Measurements from ENCODE around the gene WBP11.
A peak's percentile ranks its signal among the peaks of the same experiment; 100 is the strongest.

WBP11 gene

DNA sequence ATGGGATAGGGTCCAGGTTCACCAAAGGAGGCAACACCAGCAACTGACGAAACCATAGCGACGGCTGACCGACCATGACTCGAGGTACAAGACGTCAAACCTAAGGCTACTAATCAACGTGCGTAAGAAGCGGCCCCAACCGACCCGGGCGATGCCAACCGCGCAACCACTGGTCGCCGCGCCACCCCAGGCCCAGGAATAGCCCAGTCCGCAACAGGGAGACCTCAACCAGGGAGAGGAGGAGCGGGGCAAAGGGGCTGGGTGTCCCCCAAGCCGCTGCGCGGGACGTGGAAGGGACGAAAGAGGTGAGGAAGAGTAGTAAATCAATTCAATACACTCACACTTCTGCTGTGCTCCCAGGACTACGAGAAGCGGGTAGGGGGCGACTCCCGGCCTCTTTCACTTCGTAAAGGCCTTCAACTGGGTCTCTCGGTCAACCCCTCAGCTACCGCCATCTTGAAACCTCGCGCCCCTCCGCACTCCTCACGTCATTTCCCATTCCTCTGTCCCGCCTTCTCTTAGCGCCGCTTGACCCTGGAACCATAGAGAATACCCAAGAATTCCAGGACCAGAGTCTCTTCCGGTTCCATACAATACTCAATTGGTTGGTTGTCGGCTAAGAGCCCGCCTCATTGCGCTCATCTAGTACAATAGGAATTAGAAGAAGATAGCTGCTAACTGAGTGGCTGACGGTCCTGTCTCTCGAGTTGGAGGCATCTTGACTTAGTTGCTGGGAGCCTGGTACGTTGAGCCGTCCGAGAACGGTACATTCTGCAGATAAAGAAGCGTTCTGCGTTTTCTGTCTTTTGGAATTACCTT, at the start of gene WBP11, which contains the start of gene C12orf60:
WBP11 (minus strand) TSS at position 468 of the 819 bp plus-strand sequence. CDS start 2,095 bp downstream, outside the sequence.
C12orf60 (plus strand) TSS at position 660 of the 819 bp plus-strand sequence. CDS start 19,266 bp downstream, outside the sequence.
- Mint-ChIP-seq H3K9me3 (no peaks in the 10 kb centered on the region), H3K4me1 (peaks cover 12% of the 10 kb centered on the region), H3K27me3 (ENCODE audit: low read depth) (no peaks in the 10 kb centered on the region), H3K27ac (no peak within 1 kb of the TSS), H3K36me3 (ENCODE audit: low read depth) (peaks cover 8% of the 10 kb centered on the region), H3K4me3 (no peak within 1 kb of the TSS)
- TF ChIP-seq, protein P1, sequence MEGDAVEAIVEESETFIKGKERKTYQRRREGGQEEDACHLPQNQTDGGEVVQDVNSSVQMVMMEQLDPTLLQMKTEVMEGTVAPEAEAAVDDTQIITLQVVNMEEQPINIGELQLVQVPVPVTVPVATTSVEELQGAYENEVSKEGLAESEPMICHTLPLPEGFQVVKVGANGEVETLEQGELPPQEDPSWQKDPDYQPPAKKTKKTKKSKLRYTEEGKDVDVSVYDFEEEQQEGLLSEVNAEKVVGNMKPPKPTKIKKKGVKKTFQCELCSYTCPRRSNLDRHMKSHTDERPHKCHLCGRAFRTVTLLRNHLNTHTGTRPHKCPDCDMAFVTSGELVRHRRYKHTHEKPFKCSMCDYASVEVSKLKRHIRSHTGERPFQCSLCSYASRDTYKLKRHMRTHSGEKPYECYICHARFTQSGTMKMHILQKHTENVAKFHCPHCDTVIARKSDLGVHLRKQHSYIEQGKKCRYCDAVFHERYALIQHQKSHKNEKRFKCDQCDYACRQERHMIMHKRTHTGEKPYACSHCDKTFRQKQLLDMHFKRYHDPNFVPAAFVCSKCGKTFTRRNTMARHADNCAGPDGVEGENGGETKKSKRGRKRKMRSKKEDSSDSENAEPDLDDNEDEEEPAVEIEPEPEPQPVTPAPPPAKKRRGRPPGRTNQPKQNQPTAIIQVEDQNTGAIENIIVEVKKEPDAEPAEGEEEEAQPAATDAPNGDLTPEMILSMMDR (IDR thresholded peaks at IDR 0.05; ENCODE audit: unreplicated experiment in 3 of 3): no peak

DNA sequence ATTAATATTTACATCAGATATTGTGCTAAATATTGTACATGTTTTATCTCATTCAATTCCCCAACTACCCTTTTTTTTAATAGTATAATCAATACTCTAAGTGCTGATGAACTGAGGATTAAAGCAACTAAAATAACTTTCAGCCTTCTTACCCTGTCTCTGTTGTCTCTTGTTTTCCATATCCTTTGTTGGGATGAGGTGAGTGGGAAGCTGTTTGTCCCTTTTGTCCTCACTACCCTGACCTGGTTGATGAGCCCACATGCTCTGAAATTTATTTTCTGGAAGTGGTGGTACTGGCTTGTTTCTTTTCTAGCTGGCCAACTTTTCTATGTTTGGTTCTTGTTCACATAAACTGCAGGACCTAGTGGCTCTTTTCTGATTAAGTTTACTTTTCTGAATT, 49.6 kb upstream of the WBP11 start:
- H3K27me3 Mint-ChIP-seq (ENCODE audit: low read depth): no peaks in the 10 kb centered on the region
- peaks cover 33% of the 10 kb centered on the region for H3K4me1 Mint-ChIP-seq
- no peak overlapping the region for H3K4me3 Mint-ChIP-seq
- peaks cover 6% of the 10 kb centered on the region for H3K36me3 Mint-ChIP-seq (ENCODE audit: low read depth)
- H3K9me3 Mint-ChIP-seq: peaks cover 15% of the 10 kb centered on the region
- H3K27ac Mint-ChIP-seq: no peak overlapping the region
- TF ChIP-seq, protein P1 (IDR thresholded peaks at IDR 0.05; ENCODE audit: unreplicated experiment in 3 of 3): no peak

DNA sequence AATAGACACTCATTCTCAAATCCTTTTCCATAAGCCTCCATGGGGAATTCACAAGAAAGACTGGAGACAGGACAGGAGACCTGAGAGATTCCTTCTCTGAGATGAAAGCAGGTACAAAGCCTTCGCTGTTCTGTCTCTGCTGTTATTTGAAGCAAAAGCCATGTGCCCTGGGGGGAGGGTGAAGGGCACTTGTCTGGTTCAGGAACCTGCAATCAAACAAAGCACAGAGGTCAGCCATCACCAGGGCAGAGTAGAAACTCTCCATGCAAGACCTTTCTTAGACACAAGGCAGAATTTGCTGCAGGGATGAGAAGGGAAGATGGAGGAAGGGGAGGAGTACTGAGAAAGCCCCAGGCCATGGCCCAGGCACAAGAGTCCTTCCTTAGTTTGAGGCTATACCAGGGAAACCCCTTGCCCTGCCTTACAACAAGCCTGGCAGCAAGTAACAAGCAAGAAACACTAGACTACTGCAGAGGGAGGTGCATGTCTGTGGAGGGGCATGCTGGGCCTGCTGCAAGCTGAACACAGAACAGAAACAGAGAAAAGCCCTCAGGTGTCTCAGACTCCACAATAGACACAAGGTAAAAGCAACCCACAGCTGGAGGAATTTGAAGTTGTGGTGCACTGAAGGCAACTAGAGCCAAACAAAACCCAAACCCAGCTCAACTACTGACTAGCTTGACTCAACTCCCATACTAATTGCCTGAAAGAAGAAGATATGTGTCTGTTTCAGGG, 47.8 kb upstream of the WBP11 start:
- Mint-ChIP-seq H3K27me3 (ENCODE audit: low read depth) (no peaks in the 10 kb centered on the region), H3K9me3 (peaks cover 2% of the 10 kb centered on the region), H3K36me3 (ENCODE audit: low read depth) (no peaks in the 10 kb centered on the region), H3K4me1 (peaks cover 49% of the 10 kb centered on the region), H3K4me3 (no peak overlapping the region), H3K27ac (peak overlapping the region in 2 of 3 experiments; percentile 43 to 51)
- TF ChIP-seq, protein P1 (IDR thresholded peaks at IDR 0.05; ENCODE audit: unreplicated experiment in 3 of 3): no peak

DNA sequence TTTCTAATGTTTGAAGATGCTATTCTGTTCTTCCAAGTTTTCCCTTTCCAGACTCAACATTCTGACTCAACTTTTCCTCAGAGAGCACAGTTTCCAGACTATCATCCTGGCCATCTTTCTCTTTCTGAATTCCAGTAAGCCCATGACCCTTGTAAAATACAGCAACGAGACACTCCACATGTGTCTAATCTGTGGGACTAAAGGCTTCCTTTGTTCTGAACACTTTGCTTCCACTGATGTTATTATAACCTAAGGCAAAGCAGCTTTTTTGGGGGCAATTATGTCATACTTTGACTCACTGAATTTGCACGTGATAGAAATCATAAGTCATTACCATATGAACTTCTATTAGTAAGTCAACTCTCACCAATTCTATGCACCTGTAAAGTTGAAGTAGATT, 46.4 kb upstream of the WBP11 start:
- Mint-ChIP-seq H3K27me3 (ENCODE audit: low read depth) (no peaks in the 10 kb centered on the region), H3K9me3 (no peaks in the 10 kb centered on the region), H3K27ac (peak overlapping the region; percentile 32 to 76 (median 69)), H3K36me3 (ENCODE audit: low read depth) (no peaks in the 10 kb centered on the region), H3K4me1 (peaks cover 50% of the 10 kb centered on the region), H3K4me3 (no peak overlapping the region)
- TF ChIP-seq, protein P1 (IDR thresholded peaks at IDR 0.05; ENCODE audit: unreplicated experiment in 3 of 3): no peak

DNA sequence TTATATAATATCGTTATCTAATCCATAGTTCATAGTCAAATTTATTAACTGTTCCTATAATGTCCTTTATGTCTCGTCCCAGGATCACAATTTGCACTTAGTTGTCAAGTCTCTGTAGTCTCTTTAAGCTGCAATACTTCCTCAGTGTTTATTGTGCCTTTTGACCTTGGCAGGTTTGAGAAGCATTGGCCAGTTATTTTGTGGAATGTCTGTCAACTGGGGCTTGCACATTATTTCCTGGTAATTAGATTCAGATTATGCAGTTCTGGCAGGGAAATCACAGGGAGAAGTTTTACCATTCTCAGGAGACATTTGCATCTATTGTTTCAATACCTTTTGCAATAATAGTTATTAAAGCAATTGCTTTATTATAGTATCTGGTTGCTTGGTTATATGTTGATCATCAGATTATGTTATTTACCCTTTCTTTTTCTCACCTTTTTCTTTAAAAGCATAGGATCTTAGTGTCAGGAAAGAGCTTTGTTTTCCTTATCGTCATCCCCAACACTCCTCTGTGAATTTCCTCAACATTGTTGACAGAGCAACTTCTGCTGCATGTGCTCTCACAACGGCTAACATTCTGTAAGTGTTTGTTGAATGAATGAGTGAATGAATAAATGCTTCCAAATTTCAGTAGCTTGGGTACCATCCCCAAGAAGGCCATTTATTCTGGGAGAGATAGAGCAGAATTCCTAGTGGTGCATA, 43.8 kb upstream of the WBP11 start:
- no peaks in the 10 kb centered on the region for H3K36me3 Mint-ChIP-seq (ENCODE audit: low read depth)
- H3K4me3 Mint-ChIP-seq: no peak overlapping the region
- no peaks in the 10 kb centered on the region for H3K27me3 Mint-ChIP-seq (ENCODE audit: low read depth)
- TF ChIP-seq, protein P1 (IDR thresholded peaks at IDR 0.05; ENCODE audit: unreplicated experiment in 3 of 3): no peak
- no peaks in the 10 kb centered on the region for H3K9me3 Mint-ChIP-seq
- peak overlapping the region; percentile 20 to 69 (median 29) for H3K27ac Mint-ChIP-seq
- H3K4me1 Mint-ChIP-seq: peaks cover 41% of the 10 kb centered on the region
